GM20431 (cell line): ENCODE measurements around the gene NACC1.
"Not testable (repeated sequence)": the region's sequence is repeated elsewhere in the genome, so short reads cannot be mapped to it uniquely, and the experiment has no call there.

Experiments
- in situ Hi-C: fragments of 300-500 bp; cut with MseI, MboI; formaldehyde crosslinking; loops from one replicate; pipeline ENCODE4 v1.15.0; 2020; ENCODE audit warnings: low sequenced_read_pairs; ENCODE audit not compliant: unreplicated experiment

The NACC1 gene

DNA sequence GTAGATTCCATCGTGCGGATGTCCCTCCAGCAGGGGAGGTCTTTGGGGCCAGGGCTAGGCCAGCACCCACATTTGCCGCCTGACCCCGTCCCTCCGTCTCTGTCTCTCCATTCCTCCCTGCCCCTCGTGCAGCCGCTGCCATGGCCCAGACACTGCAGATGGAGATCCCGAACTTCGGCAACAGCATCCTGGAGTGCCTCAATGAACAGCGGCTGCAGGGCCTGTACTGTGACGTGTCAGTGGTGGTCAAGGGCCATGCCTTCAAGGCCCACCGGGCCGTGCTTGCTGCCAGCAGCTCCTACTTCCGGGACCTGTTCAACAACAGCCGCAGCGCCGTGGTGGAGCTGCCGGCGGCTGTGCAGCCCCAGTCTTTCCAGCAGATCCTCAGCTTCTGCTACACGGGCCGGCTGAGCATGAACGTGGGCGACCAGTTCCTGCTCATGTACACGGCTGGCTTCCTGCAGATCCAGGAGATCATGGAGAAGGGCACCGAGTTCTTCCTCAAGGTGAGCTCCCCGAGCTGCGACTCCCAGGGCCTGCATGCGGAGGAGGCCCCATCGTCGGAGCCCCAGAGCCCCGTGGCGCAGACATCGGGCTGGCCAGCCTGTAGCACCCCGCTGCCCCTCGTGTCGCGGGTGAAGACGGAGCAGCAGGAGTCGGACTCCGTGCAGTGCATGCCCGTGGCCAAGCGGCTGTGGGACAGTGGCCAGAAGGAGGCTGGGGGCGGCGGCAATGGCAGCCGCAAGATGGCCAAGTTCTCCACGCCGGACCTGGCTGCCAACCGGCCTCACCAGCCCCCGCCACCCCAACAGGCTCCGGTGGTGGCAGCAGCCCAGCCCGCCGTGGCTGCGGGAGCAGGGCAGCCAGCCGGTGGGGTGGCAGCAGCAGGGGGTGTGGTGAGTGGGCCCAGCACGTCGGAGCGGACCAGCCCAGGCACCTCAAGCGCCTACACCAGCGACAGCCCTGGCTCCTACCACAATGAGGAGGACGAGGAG, 17.3 kb downstream of the NACC1 start:
- in situ Hi-C loops, result no loop called here

DNA sequence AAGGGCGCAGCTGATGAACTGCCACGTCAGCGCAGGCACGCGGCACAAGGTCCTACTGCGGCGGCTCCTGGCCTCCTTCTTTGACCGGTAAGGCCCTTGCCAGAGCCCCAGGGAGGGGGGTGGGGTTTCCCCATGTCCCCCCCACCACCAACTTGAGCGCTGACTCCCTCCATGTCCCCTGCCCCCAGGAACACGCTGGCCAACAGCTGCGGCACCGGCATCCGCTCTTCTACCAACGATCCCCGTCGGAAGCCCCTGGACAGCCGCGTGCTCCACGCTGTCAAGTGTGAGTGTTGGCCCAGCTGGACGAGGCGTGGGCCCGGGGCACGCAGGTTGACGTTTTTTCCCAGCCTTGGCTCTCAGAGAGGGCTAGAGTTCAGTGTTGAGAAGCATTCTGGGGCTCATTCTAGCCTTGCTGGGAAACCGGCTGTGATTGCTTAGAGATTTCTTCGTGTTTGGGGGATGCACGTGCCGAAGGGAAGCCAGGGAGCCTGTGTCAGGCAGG, 19.3 kb downstream of the NACC1 start:
- in situ Hi-C loops, result no loop called here

DNA sequence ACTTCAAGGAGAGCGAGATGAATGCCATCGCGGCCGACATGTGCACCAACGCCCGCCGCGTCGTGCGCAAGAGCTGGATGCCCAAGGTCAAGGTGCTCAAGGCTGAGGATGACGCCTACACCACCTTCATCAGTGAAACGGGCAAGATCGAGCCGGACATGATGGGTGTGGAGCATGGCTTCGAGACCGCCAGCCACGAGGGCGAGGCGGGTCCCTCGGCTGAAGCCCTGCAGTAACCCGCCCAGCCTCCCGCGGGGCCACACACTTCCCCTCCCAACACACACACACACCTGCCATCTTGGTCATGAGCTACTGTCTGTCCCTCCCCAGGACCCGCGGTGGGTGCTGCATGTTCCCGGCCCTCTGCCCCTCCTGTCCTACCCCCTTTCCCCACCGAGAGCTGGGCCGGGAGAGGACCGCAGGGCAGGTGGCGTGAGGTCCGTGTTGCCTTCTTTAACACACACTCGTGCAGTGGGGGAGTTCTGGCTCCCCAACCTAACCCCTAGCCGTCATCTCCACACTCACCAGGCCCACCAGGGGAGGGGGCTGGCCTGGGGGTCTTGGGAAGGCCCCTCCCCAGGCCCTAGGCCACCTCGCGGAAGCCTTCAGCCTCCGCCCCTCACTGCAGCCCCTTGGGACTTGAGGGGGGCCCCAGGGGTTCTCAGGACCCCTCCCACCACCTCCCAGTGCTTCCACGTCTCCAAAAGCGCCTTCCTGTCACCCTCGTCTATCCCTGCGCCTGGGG, 20.3 kb downstream of the NACC1 start:
- in situ Hi-C loops, result no loop called here

DNA sequence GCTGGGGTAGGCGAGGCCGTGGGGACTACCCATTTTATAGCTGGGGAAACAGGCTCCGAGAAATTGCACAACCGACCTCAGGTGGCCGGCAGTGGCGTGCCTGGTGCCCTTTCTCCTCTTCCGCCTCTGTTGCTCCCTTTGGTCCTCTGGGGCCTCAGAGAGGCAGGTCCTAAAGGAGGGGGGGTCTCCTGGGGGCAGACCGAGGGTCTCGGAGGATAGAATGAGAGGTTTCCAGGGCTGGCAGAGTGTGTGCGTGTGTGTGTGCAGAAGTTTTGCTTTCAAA, 20.8 kb downstream of the NACC1 start:
- in situ Hi-C loops, result no loop called here

DNA sequence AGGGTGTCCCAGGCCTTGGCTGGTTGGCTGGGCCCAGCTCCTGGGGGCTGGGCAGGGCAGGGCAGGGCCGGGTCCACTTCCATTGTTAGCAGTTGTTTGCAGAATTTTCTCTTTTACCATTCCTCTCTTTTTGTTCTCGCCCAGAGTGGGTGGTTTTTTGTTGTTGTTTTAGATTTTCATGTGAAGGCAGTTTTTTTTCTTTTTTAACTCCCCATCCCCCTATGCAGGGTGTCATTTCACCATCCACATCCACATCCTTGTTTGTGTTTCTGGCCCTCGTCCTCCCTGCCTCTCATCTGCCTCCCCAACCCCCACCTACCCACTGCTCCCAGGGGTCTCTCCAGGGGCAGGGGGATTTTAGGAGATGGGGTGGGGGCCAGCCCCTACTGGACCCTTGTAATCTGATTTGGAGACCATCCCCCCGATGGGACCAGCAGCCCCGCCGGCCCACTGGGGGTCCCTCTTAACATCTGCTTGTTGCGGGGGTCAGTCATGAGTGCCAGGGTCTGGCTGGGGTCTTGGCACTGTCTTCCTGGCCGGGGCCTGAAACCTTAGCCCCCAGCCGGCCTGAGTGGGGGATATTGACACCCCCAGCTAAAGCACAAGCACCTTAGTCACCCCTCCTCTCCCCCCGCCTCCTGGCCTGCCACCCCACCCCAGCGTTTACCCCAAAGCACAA, 21.7 kb downstream of the NACC1 start:
- in situ Hi-C loops, result no loop called here

DNA sequence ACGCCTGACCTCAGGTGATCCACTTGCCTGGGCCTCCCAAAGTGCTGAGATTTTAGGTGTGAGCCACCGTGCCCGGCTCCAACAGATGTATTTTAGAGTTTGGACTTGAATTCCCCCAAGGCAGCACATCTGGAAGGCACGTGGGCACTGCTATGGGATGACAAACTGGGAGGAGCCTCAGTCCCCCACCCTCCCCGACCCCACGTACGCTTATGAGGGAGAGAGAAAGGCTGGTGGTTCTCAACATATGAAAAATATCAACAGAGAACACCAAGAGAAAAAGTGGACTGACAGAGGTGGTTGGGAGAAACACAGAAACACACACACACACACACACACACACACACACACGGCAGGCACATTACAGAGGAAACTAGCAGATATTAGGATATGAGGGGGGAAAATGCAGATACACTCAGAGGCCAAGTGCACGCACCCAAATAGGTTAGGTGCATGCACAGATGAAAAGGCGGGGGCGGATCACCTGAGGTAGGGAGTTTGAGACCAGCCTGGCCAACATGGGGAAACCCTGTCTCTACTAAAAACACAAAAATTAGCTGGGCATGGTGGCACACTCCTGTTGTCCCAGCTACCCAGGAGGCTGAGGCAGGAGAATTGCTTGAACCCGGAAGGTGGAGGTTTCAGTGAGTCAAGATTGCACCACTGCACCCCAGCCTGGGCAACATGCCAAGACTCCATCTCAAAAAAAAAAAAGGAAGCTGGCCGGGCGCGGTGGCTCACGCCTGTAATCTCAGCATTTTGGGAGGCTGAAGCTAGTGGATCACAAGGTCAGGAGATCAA, 28.9 kb downstream of the NACC1 start:
- in situ Hi-C loops, result no loop called here

DNA sequence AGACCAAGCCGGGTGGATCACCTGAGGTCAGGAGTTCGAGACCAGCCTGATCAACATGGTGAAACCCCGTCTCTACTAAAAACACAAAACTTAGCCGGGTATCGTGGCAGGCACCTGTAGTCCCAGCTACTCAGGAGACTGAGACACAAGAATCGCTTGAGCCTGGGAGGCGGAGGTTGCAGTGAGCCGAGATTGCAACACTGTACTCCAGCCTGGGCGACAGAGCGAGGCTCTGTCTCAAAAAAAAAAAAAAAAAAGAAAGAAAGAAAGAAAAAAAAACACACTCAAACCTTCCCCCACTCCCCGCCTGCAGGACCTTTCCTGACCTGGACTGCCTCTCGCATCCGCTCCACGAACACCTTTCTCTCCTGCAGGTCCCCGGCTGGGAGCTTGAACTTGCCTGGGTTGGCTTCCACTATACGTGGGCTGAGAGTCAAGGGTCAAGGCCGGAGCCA, 31.1 kb downstream of the NACC1 start:
- in situ Hi-C loops, result not testable (repeated sequence)

DNA sequence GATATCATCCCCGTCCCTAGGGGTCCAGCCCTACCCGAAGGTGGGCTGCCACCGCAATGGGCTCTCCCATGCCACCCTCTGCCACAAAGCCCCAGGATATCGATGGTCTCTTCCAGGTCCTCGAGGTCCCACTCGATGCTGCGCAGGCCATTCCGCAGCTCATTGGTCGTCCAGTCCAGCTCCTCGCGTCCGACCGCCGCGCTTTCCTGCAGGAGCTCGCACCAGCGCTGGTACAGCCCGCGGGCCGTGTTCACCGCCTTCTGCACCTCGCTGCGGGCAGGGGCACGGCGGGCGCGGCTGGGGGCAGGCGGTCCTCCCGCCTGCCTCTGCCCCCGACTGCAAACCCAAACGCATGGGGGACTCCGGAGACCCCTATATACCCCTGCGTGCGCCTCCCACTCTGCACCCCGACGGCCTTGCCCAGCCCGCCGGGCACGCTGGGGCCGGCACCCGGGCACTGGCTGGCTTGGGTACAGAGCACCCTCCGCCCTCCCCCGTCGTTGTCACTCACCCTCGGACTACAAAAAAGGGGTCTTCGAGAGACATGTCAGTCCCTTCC, 31.6 kb downstream of the NACC1 start:
- in situ Hi-C loops, result no loop called here

DNA sequence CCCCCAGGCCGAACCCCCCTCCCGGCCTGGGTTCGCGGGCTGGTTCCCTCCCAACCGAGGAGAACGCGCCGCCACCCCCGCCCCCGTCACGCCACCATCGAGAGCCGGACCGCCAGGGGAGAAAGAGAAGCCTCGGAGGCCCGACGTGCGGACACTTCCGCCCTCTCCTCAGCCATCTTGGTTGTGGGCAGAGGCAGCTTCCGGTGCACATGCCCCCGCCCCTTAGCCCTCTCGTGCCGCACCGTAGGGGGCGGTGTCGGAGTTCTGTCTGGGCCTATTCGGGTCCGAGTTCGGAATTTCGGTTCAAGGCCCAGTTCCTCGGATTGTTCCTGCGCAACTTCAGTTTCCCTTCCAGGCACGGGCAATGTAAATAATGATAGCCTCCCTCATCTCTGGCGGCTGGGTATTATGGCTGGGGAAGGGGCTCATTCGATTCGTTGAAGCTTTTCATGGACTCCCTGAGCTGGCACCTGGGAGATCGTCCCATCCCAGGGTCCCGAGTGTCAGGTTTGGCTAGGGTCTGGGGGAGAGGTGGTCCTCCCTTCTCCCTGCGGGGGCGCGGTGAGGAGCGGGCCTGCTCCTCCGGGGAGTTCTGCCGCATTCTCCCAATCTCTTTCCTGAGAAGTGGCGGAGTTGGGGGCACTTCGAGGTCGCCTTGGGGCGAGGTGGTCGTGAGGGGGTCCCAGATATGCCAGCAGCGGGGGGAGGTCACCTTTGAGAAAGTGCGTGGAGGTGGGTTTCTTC, 32.3 kb downstream of the NACC1 start, which contains the start of the genes IER2 and STX10:
Gene IER2 (plus strand): TSS at position 225 of the 744 bp plus-strand sequence. CDS start 2,776 bp downstream, outside the sequence.
Gene STX10 (minus strand): TSS at position 189 of the 744 bp plus-strand sequence. CDS start 202 bp downstream, outside the sequence.
- in situ Hi-C loops, result no loop called here

DNA sequence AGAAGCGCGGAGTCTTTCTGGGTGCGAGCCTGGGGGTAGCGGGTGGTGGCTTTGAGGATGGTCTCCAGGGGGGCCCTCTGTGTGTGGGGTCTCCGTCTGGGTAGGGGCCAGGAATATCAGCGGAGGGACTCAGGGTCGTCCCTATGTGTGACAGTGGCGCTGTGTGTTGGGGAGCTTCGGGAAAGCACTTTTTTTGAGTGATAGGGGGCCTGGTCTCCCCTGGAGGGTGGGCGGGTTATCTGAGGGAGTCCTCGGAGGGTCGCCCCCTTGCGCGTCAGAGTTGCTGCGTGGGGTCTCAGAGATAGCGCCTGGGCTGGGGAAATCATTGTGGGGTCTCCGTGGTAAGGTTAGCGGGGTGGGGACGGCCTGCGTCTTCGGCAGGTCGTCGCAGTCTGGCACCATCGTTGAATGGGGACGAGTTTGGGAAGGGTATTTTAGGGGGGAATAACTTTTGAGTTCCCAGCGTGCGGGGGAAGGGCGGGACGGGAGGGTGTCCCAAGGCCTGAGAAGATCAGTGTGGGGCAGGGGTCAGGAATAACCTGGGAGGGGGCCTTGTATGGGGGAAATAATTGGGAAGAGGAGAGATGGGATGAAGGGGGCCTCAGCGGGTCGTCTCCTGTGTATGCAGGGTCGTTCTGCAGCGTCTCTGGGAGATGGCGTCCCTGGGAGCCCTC, 33.0 kb downstream of the NACC1 start:
- in situ Hi-C loops, result no loop called here

DNA sequence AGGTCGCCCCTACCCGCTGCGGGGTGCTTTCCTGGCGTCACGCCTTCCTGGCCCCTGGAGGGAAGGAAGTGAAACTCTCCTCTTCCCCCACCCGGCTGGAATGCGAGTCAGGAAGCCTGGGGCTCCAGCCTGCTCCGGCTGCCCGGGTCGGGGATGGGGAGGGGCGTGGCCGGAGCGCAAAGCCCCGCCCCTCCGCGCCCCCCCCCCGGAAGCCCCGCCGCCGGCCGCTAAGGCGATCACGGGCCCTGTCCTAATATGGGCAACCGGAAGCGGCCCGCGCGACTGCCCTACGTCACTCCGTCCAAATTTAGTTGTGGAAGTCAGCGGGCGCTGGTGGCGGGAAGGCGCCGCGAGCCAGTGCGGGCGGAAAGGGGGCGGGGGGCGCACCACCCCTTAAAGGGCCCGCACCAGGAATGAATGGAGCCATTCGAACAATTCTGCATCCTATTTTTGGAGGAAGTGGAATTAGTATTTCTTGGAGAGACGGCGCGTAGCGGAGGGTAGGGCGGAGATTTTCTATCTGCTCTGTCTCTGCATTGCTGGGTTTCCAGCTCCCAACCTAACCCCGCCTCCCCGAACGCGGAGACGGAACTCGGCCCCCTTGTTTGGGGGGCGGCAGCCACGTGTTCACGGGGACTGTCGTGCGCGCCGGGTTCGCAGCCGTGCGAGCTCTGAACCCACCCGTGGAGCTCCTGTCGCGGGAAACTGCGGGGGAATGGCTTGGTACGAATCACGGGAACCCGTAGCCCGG, 33.7 kb downstream of the NACC1 start:
- in situ Hi-C loops, result no loop called here

DNA sequence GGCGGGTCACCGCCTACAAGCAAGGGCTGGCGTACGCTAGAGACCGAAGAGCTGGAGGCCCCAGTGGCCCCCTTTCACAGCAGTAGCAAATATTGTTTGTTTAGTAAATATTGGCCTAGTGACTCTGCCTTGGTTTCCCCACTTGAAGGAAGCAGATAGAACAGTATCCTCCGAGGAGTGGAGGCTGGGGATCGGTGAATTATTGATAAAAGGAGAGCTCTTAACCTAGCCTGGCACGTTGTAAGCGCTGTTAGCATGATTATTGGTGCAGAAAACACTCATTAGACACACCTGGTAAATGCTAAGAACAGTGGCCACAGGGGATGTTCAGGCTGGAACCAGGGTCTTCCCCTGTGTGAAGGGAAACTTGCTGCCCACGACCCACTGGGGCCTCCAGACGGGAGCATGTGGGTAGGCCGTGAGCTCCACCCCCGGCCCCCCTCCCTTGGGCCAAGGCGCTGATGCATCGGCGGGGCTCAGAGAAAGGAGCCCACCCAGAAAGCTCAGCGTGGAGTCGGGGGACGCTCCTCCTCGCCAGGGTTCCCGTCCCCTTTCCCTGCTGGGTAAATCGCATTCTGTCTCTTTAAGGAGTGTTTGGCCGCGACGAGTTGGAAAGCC, 34.4 kb downstream of the NACC1 start:
- in situ Hi-C loops, result no loop called here

DNA sequence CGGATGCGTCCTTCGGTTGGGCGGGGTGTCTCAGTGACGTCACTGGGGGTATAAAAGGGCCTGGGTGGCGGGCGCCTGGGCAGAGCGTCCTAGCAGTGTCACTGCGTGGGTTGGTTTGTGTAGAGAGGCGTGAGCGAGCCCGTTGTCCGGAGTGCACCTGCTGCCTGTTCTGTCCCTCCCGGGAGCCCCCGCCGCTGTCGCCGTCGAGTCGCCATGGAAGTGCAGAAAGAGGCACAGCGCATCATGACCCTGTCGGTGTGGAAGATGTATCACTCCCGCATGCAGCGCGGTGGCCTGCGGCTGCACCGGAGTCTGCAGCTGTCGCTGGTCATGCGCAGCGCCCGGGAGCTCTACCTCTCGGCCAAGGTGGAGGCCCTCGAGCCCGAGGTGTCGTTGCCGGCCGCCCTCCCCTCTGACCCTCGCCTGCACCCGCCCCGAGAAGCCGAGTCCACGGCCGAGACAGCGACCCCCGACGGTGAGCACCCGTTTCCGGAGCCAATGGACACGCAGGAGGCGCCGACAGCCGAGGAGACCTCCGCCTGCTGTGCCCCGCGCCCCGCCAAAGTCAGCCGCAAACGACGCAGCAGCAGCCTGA, 35.0 kb downstream of the NACC1 start:
- in situ Hi-C loops, result no loop called here

DNA sequence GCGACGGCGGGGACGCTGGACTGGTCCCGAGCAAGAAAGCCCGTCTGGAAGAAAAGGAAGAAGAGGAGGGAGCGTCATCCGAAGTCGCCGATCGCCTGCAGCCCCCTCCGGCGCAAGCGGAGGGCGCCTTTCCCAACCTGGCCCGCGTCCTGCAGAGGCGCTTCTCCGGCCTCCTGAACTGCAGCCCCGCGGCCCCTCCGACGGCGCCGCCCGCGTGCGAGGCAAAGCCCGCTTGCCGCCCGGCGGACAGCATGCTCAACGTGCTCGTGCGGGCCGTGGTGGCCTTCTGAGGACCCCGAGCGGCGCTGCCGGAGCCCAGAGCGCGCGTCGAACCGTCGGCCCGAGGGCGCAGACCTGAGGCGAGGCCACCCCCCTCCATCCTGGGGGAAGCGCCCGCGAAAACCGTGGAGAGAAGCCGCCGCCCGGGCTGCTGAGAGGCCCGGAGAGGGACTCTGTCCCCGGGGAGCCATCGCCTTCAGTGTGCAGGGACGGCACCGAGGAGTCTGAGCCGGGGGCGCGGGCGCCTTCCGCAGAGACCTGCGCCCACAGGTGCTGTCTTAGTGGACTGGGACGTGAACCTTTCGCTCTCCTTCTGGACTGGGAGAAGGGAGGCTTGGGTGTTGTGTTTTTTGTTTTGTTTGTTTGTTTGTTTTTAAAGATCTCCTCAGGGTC, 35.6 kb downstream of the NACC1 start:
- in situ Hi-C loops, result no loop called here

DNA sequence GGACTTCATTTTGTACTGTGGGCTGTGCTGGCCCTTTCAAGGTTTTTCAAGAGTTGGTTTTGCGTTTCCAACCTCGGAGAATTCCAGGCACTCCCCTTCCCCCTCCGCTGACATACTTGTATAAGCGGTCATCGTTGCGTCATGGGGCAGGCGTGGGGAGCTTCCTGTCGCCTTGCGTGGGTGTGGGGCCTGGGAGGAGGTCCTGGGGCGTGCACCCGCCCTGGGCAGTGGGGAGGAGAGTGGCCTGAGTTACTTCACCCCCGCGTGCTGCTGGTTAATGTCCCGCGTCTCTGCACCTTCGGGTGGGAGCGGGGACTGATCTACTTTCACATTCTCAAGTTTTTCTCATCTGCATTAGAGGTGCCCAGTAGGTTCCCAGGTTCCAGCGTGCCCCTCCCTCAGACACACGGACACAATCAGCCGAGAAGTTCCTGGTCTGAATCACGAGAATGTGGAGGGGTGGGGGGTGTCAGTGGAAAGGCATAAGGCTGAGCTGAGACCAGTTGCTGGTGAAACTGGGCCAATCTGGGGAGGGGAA, 36.2 kb downstream of the NACC1 start:
- in situ Hi-C loops, result no loop called here
